ENCODE data around the gene UGT1A1. TPM values are rescaled to one million over a fixed set of nuclear protein-coding genes. Genes with fewer than 3 reads are reported as not detected.

UGT1A1 gene
- total and polyA plus RNA-seq, 2 of the 13 experiments (the other 11 are each of a cell fraction or from before 2014, with no cell fraction given) = 0.69 to 0.75 TPM

- TF ChIP-seq ZNF317 (CRISPR knock-in tag; IDR thresholded peaks at IDR 0.05) = peak; percentile 85
- TF ChIP-seq PREB (CRISPR knock-in tag; IDR thresholded peaks at IDR 0.05) = no peak
- TF ChIP-seq, protein P1, sequence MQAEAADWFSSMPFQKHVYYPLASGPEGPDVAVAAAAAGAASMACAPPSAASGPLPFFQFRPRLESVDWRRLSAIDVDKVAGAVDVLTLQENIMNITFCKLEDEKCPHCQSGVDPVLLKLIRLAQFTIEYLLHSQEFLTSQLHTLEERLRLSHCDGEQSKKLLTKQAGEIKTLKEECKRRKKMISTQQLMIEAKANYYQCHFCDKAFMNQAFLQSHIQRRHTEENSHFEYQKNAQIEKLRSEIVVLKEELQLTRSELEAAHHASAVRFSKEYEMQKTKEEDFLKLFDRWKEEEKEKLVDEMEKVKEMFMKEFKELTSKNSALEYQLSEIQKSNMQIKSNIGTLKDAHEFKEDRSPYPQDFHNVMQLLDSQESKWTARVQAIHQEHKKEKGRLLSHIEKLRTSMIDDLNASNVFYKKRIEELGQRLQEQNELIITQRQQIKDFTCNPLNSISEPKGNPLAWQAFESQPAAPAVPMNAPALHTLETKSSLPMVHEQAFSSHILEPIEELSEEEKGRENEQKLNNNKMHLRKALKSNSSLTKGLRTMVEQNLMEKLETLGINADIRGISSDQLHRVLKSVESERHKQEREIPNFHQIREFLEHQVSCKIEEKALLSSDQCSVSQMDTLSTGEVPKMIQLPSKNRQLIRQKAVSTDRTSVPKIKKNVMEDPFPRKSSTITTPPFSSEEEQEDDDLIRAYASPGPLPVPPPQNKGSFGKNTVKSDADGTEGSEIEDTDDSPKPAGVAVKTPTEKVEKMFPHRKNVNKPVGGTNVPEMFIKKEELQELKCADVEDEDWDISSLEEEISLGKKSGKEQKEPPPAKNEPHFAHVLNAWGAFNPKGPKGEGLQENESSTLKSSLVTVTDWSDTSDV (CRISPR knock-in tag; IDR thresholded peaks at IDR 0.05) = no peak
- TF ChIP-seq CERS6 (CRISPR knock-in tag; IDR thresholded peaks at IDR 0.05) = no peak
- peak; percentile 98 for TF ChIP-seq ZNF775 (CRISPR knock-in tag; IDR thresholded peaks at IDR 0.05; ENCODE audit: borderline replicate concordance)
- peak; percentile 99 for TF ChIP-seq NCOR1 (IDR thresholded peaks at IDR 0.05; ENCODE audit: borderline replicate concordance, low read length)
- TF ChIP-seq DNMT3B (CRISPR knock-in tag; conservative IDR thresholded peaks at IDR 0.05) = peak; percentile 91; the same call in 1 of the 2 replicates
- peak; percentile 94 for TF ChIP-seq JUN (CRISPR knock-in tag; IDR thresholded peaks at IDR 0.05)
- peak; percentile 93 for TF ChIP-seq ZNF264 (CRISPR knock-in tag; IDR thresholded peaks at IDR 0.05)
- TF ChIP-seq ZBTB7A (CRISPR knock-in tag; IDR thresholded peaks at IDR 0.05) = no peak; the same call in 1 of the 2 replicates
- no peak for TF ChIP-seq ZNF234 (CRISPR knock-in tag; conservative IDR thresholded peaks at IDR 0.05)
- no peak for TF ChIP-seq ZNF839 (CRISPR knock-in tag; IDR thresholded peaks at IDR 0.05; ENCODE audit: borderline replicate concordance)
- no peak for TF ChIP-seq MAF1 (CRISPR knock-in tag; IDR thresholded peaks at IDR 0.05; ENCODE audit: borderline replicate concordance)
- TF ChIP-seq ZNF7 (CRISPR knock-in tag; IDR thresholded peaks at IDR 0.05) = no peak
- TF ChIP-seq PRDM10 (CRISPR knock-in tag; IDR thresholded peaks at IDR 0.05; ENCODE audit: low read depth) = 0 out of 2 replicates have a peak, but pooled peaks have one; percentile 42
- TF ChIP-seq ARHGAP35 (CRISPR knock-in tag; IDR thresholded peaks at IDR 0.05; ENCODE audit: borderline replicate concordance) = no peak
- TF ChIP-seq, protein P2, sequence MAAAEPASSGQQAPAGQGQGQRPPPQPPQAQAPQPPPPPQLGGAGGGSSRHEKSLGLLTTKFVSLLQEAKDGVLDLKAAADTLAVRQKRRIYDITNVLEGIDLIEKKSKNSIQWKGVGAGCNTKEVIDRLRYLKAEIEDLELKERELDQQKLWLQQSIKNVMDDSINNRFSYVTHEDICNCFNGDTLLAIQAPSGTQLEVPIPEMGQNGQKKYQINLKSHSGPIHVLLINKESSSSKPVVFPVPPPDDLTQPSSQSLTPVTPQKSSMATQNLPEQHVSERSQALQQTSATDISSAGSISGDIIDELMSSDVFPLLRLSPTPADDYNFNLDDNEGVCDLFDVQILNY (CRISPR knock-in tag; conservative IDR thresholded peaks at IDR 0.05) = no peak
- no peak for TF ChIP-seq SRY (CRISPR knock-in tag; IDR thresholded peaks at IDR 0.05)
Measured at GRCh38 chr2:233745073-233745755, 14.9 kb upstream of the UGT1A1 start (continued).
